Thyroid gland (tissue), 4 donors: ENCODE data around the gene KAT2A.

ENCODE experiments used
- POLR2A ChIP-seq, 2 donors: fragments of 450-650 bp; IDR thresholded peaks; one replicate each; pipeline ENCODE4 v1.6.1; 2017; ENCODE audit warnings: antibody characterized with exemption in 2 of 2, mild to moderate bottlenecking in 2 of 2, moderate library complexity in 1 of 2
- TF ChIP-seq, protein P1 (sequence below), 6 experiments: fragments of 200-600 bp in 3 of 6; fragments of 450-650 bp in 3 of 6; sonication (generic) in 3 of 6; IDR thresholded peaks; one replicate each; pipeline ENCODE4 v1.5.1; 2016 to 2019; ENCODE audit warnings: antibody characterized with exemption in 6 of 6, mild to moderate bottlenecking in 2 of 6, inconsistent platforms in 1 of 6, moderate library complexity in 1 of 6

DNA sequence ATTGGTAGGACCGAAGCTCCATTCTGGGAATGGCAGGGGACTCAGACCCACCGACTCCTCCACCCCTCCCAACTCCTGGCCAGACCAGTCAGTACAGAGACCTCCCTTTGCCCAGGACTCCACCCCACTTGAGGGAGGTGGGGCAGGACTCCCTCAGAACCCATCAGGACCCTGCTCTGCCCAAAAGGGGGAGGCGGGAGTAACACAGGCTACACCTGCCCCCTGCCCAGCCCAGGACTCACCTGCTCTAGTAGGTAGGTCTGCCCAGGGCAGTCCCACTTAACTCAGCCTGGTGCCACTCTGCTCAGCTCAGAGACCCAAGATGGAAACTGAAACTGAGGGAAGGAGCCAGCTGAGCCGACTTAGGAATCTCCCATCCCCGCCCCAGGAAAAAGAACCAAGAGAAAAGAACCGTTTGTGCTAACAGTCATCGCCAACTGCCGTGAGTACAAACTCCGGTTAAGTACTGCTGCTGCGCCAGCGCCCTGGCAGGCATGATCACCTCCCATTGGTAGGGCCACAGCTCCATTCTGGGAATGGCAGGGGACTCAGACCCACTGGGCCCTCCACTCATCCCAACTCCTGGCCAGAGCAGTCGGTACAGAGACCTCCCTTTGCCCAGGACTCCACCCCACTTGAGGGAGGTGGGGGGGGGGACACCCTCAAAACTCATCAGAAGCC, 9.2 kb downstream of the KAT2A start:
- TF ChIP-seq, protein P1, sequence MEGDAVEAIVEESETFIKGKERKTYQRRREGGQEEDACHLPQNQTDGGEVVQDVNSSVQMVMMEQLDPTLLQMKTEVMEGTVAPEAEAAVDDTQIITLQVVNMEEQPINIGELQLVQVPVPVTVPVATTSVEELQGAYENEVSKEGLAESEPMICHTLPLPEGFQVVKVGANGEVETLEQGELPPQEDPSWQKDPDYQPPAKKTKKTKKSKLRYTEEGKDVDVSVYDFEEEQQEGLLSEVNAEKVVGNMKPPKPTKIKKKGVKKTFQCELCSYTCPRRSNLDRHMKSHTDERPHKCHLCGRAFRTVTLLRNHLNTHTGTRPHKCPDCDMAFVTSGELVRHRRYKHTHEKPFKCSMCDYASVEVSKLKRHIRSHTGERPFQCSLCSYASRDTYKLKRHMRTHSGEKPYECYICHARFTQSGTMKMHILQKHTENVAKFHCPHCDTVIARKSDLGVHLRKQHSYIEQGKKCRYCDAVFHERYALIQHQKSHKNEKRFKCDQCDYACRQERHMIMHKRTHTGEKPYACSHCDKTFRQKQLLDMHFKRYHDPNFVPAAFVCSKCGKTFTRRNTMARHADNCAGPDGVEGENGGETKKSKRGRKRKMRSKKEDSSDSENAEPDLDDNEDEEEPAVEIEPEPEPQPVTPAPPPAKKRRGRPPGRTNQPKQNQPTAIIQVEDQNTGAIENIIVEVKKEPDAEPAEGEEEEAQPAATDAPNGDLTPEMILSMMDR (IDR thresholded peaks at IDR 0.05) = no peak
- no peak for TF ChIP-seq POLR2A (IDR thresholded peaks at IDR 0.05)
